Vagina (tissue), 2 donors: Measurements from ENCODE around the gene RFTN1. TPM values are rescaled to one million over a fixed set of nuclear protein-coding genes. Genes with fewer than 3 reads are reported as not detected.

Source experiments
- DNase-seq, 2 donors: peaks; one replicate each; pipeline ENCODE4 v3.0.0-alpha.2; 2017; ENCODE audit errors: extremely low spot score in 2 of 2
- H3K27ac ChIP-seq: fragments of 200-600 bp; sonication (generic); one replicate; pipeline ENCODE4 v1.5.1; 2019
- H3K27me3 ChIP-seq: fragments of 200-600 bp; sonication (generic); one replicate; pipeline ENCODE4 v1.5.1; 2019
- H3K36me3 ChIP-seq, 2 donors: fragments of 200-600 bp; sonication (generic); one replicate each; pipeline ENCODE4 v1.5.1; 2017 to 2019
- H3K4me1 ChIP-seq: fragments of 200-600 bp; sonication (generic); one replicate; pipeline ENCODE4 v1.5.1; 2019
- H3K4me3 ChIP-seq, 2 donors: fragments of 200-600 bp; sonication (generic); 1 replicate in 1 of 2; 2 replicates in 1 of 2; pipeline ENCODE4 v1.5.1; 2016 to 2019
- H3K9me3 ChIP-seq: fragments of 200-600 bp; sonication (generic); one replicate; pipeline ENCODE4 v1.5.1; 2019
- POLR2A ChIP-seq, 2 donors: fragments of 450-650 bp; IDR thresholded peaks; one replicate each; pipeline ENCODE4 v1.6.1; 2017; ENCODE audit warnings: antibody characterized with exemption in 2 of 2, mild to moderate bottlenecking in 2 of 2, moderate library complexity in 2 of 2
- POLR2AphosphoS5 ChIP-seq, 2 donors: sonication (generic); formaldehyde crosslinking; IDR thresholded peaks; one replicate each; pipeline ENCODE4 v1.9.0; 2017; ENCODE audit warnings: antibody characterized with exemption in 2 of 2, mild to moderate bottlenecking in 2 of 2, low read depth in 1 of 2; ENCODE audit not compliant: insufficient read depth in 1 of 2
- intact Hi-C: fragments of 100-400 bp; cut with DNase I; formaldehyde crosslinking; loops from one replicate; pipeline ENCODE4 v1.15.1; 2023
- total RNA-seq: library from RNA; depleted of rRNA; stranded (reverse); fragments of >200 nt; gene quantifications from one replicate; pipeline ENCODE4 v1.2.3, GENCODE V29; 2016
- TF ChIP-seq, protein P1 (sequence below), 3 experiments: fragments of 450-650 bp in 2 of 3; fragments of 200-600 bp in 1 of 3; sonication (generic) in 1 of 3; IDR thresholded peaks; one replicate each; pipeline ENCODE4 v1.5.1; 2017 to 2019; ENCODE audit warnings: antibody characterized with exemption in 3 of 3, mild to moderate bottlenecking in 2 of 3, moderate library complexity in 2 of 3

The RFTN1 gene
- total RNA-seq, 1 donor from 2014 or later, result 47.4 TPM

GRCh38 chr3:16279010-16279801 lies 234.3 kb downstream of the RFTN1 start:
- TF ChIP-seq POLR2A (IDR thresholded peaks at IDR 0.05) (no peak), POLR2AphosphoS5 (IDR thresholded peaks at IDR 0.05; ENCODE audit: insufficient read depth in 1 of 2, low read depth in 1 of 2) (no peak)
- TF ChIP-seq, protein P1, sequence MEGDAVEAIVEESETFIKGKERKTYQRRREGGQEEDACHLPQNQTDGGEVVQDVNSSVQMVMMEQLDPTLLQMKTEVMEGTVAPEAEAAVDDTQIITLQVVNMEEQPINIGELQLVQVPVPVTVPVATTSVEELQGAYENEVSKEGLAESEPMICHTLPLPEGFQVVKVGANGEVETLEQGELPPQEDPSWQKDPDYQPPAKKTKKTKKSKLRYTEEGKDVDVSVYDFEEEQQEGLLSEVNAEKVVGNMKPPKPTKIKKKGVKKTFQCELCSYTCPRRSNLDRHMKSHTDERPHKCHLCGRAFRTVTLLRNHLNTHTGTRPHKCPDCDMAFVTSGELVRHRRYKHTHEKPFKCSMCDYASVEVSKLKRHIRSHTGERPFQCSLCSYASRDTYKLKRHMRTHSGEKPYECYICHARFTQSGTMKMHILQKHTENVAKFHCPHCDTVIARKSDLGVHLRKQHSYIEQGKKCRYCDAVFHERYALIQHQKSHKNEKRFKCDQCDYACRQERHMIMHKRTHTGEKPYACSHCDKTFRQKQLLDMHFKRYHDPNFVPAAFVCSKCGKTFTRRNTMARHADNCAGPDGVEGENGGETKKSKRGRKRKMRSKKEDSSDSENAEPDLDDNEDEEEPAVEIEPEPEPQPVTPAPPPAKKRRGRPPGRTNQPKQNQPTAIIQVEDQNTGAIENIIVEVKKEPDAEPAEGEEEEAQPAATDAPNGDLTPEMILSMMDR (IDR thresholded peaks at IDR 0.05), result no peak
- Histone ChIP-seq H3K4me3 (no peak overlapping the region), H3K27ac (no peak overlapping the region), H3K9me3 (no peaks in the 10 kb centered on the region), H3K36me3 (peaks cover 0 to 8% of the 10 kb centered on the region in 2 donors), H3K4me1 (no peaks in the 10 kb centered on the region), H3K27me3 (no peaks in the 10 kb centered on the region)
- intact Hi-C loops, result no loop called here
- DNase-seq, result no peak

- no peak for DNase-seq
- H3K9me3 ChIP-seq, result no peaks in the 10 kb centered on the region
- peaks cover 0 to 8% of the 10 kb centered on the region in 2 donors for H3K36me3 ChIP-seq
- H3K4me1 ChIP-seq, result no peaks in the 10 kb centered on the region
- H3K4me3 ChIP-seq, result no peak overlapping the region
- H3K27me3 ChIP-seq, result no peaks in the 10 kb centered on the region
- intact Hi-C loops, result no loop called here
- no peak overlapping the region for H3K27ac ChIP-seq
- TF ChIP-seq, protein P1 (IDR thresholded peaks at IDR 0.05), result no peak
- TF ChIP-seq POLR2A (IDR thresholded peaks at IDR 0.05) (no peak), POLR2AphosphoS5 (IDR thresholded peaks at IDR 0.05; ENCODE audit: insufficient read depth in 1 of 2, low read depth in 1 of 2) (no peak)
These were observed 236.0 kb downstream of the RFTN1 start for GRCh38 chr3:16277471-16277870.

DNA sequence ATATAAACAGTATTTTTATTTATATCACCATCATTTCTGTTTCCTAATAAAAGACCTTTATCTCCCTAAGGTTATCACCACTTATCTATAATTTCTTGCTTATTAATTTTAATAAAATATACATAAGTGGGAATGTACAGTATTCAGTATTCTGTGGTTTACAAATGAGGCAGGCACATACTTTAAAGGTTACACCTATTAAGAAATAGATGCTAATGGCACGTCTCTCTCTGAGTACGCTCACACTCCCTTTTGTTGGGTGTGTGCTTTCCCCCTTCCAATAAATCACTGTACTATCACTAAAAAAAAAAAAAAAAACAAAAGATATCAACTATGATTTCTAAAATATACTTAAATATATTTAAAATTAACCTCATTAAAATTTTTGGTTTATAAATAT lies 239.6 kb downstream of the RFTN1 start:
- TF ChIP-seq POLR2AphosphoS5 (IDR thresholded peaks at IDR 0.05; ENCODE audit: insufficient read depth in 1 of 2, low read depth in 1 of 2) (no peak), POLR2A (IDR thresholded peaks at IDR 0.05) (no peak)
- TF ChIP-seq, protein P1 (IDR thresholded peaks at IDR 0.05), result no peak
- intact Hi-C loops, result no loop called here
- no peaks in the 10 kb centered on the region for H3K9me3 ChIP-seq
- H3K27ac ChIP-seq, result no peak overlapping the region
- no peaks in the 10 kb centered on the region for H3K27me3 ChIP-seq
- H3K36me3 ChIP-seq, result peaks cover 0 to 16% of the 10 kb centered on the region in 2 donors
- DNase-seq, result no peak
- no peak overlapping the region for H3K4me3 ChIP-seq
- H3K4me1 ChIP-seq, result no peaks in the 10 kb centered on the region

- TF ChIP-seq, protein P1 (IDR thresholded peaks at IDR 0.05), result no peak
- TF ChIP-seq POLR2AphosphoS5 (IDR thresholded peaks at IDR 0.05; ENCODE audit: insufficient read depth in 1 of 2, low read depth in 1 of 2) (no peak), POLR2A (IDR thresholded peaks at IDR 0.05) (no peak)
- DNase-seq, result no peak
- Histone ChIP-seq H3K27ac (no peak overlapping the region), H3K36me3 (peaks cover 0 to 13% of the 10 kb centered on the region in 2 donors), H3K27me3 (no peaks in the 10 kb centered on the region), H3K4me1 (no peaks in the 10 kb centered on the region), H3K9me3 (no peaks in the 10 kb centered on the region), H3K4me3 (no peak overlapping the region)
- intact Hi-C loops, result no loop called here
These were observed 240.9 kb downstream of the RFTN1 start for GRCh38 chr3:16272588-16272987.

DNA sequence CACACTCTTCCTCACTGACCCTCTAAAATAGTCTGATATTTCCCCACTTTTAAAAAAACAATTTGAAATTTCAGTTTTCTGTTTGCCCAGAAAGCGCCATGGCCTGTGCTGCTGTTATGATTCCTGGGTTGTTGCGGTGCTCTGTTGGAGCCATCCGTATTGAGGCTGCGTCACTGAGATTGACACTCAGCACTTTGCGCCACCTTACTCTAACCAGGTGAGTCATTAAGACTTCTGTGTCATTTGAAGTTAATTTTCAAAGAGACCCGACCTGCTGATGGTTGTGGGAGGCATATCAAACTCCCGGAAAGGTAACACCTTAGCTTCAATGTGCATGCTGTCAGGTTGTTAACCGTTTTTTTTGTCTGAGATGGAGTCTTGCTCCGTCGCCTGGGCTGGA lies 242.6 kb downstream of the RFTN1 start:
- no peak overlapping the region for H3K4me3 ChIP-seq
- intact Hi-C loops, result no loop called here
- no peaks in the 10 kb centered on the region for H3K27me3 ChIP-seq
- H3K36me3 ChIP-seq, result peaks cover 0 to 8% of the 10 kb centered on the region in 2 donors
- H3K9me3 ChIP-seq, result no peaks in the 10 kb centered on the region
- peaks cover 17% of the 10 kb centered on the region for H3K4me1 ChIP-seq
- no peak overlapping the region for H3K27ac ChIP-seq
- TF ChIP-seq POLR2A (IDR thresholded peaks at IDR 0.05) (no peak), POLR2AphosphoS5 (IDR thresholded peaks at IDR 0.05; ENCODE audit: insufficient read depth in 1 of 2, low read depth in 1 of 2) (no peak)
- TF ChIP-seq, protein P1 (IDR thresholded peaks at IDR 0.05), result no peak
- no peak for DNase-seq
